DOHH2 (cell line): Measurements from ENCODE around the gene PXMP2.

Source experiments
- H3F3A ChIP-seq: fragments of 200-600 bp; sonication (generic), shearing (Covaris generic); 2 replicates; pipeline ENCODE4 v1.6.0; 2016; ENCODE audit warnings: antibody characterized with exemption, mild to moderate bottlenecking; ENCODE audit not compliant: control insufficient read depth, insufficient read depth
- H3K27ac ChIP-seq: fragments of 200-600 bp; sonication (generic); 2 replicates; pipeline ENCODE4 v1.5.1; 2014; ENCODE audit warnings: low read depth, mild to moderate bottlenecking, low read length, moderate library complexity
- H3K27me3 ChIP-seq: fragments of 200-600 bp; sonication (generic); 2 replicates; pipeline ENCODE4 v1.6.1; 2014; ENCODE audit warnings: mild to moderate bottlenecking, low read length, mixed read lengths; ENCODE audit not compliant: control insufficient read depth
- H3K36me3 ChIP-seq: fragments of 200-600 bp; sonication (generic); 2 replicates; pipeline ENCODE4 v1.6.1; 2014; ENCODE audit warnings: mild to moderate bottlenecking, low read length, moderate library complexity, mixed read lengths; ENCODE audit not compliant: control insufficient read depth
- H3K4me1 ChIP-seq: fragments of 200-600 bp; sonication (generic); 2 replicates; pipeline ENCODE4 v1.6.1; 2014; ENCODE audit warnings: mild to moderate bottlenecking, low read length, mixed read lengths; ENCODE audit not compliant: control insufficient read depth
- H3K4me2 ChIP-seq: fragments of 200-600 bp; sonication (generic); 2 replicates; pipeline ENCODE4 v1.6.0; 2014; ENCODE audit warnings: mild to moderate bottlenecking, low read length, moderate library complexity
- H3K4me3 ChIP-seq: fragments of 200-600 bp; sonication (generic); 2 replicates; pipeline ENCODE4 v1.5.1; 2014; ENCODE audit warnings: mild to moderate bottlenecking, low read length, mixed read lengths
- H3K79me2 ChIP-seq: fragments of 200-600 bp; sonication (generic); 2 replicates; pipeline ENCODE4 v1.6.1; 2014; ENCODE audit warnings: mild to moderate bottlenecking, low read length, mixed read lengths; ENCODE audit not compliant: control insufficient read depth
- H3K9me2 ChIP-seq: fragments of 200-600 bp; sonication (generic); replicated peaks from 2 replicates; pipeline ENCODE4 v1.6.1; 2014; ENCODE audit warnings: mild to moderate bottlenecking, low read length, mixed read lengths; ENCODE audit not compliant: control insufficient read depth
- H3K9me3 ChIP-seq: fragments of 200-600 bp; sonication (generic); 2 replicates; pipeline ENCODE4 v1.6.1; 2014; ENCODE audit warnings: antibody characterized with exemption, low read length, mixed read lengths; ENCODE audit not compliant: control insufficient read depth, insufficient read depth
- H4K20me1 ChIP-seq: fragments of 200-600 bp; sonication (generic); 2 replicates; pipeline ENCODE4 v1.6.0; 2014; ENCODE audit warnings: low read depth, mild to moderate bottlenecking, antibody characterized with exemption, low read length, moderate library complexity; ENCODE audit not compliant: control insufficient read depth, insufficient read depth
- EZH2phosphoT487 ChIP-seq: fragments of 200-600 bp; sonication (generic); IDR thresholded peaks from 2 replicates; pipeline ENCODE4 v1.6.1; 2017; ENCODE audit warnings: borderline replicate concordance, mild to moderate bottlenecking, antibody characterized with exemption, low read length, moderate library complexity, mixed read lengths
- TF ChIP-seq, protein P1 (sequence below): fragments of 200-600 bp; sonication (generic); IDR thresholded peaks from one replicate; pipeline ENCODE4 v1.5.1; 2014; ENCODE audit warnings: antibody characterized with exemption, mild to moderate bottlenecking, low read depth, low read length; ENCODE audit not compliant: poor library complexity, severe bottlenecking

PXMP2 gene

GRCh38 chr12:132702640-132703039, 15.3 kb downstream of the PXMP2 start:
- H3K27ac ChIP-seq: peak overlapping the region; percentile 98
- H3K4me3 ChIP-seq: no peak overlapping the region
- H3K9me2 ChIP-seq: no peaks in the 10 kb centered on the region
- no peaks in the 10 kb centered on the region for H3K9me3 ChIP-seq
- H3K27me3 ChIP-seq: no peaks in the 10 kb centered on the region
- H3F3A ChIP-seq: peaks cover 17% of the 10 kb centered on the region
- H3K4me2 ChIP-seq: peak overlapping the region; percentile 22; the same call in 1 of the 2 replicates
- TF ChIP-seq, protein P1, sequence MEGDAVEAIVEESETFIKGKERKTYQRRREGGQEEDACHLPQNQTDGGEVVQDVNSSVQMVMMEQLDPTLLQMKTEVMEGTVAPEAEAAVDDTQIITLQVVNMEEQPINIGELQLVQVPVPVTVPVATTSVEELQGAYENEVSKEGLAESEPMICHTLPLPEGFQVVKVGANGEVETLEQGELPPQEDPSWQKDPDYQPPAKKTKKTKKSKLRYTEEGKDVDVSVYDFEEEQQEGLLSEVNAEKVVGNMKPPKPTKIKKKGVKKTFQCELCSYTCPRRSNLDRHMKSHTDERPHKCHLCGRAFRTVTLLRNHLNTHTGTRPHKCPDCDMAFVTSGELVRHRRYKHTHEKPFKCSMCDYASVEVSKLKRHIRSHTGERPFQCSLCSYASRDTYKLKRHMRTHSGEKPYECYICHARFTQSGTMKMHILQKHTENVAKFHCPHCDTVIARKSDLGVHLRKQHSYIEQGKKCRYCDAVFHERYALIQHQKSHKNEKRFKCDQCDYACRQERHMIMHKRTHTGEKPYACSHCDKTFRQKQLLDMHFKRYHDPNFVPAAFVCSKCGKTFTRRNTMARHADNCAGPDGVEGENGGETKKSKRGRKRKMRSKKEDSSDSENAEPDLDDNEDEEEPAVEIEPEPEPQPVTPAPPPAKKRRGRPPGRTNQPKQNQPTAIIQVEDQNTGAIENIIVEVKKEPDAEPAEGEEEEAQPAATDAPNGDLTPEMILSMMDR: peak; percentile 19
- no peak for TF ChIP-seq EZH2phosphoT487
- peaks cover 72% of the 10 kb centered on the region for H3K36me3 ChIP-seq
- H4K20me1 ChIP-seq: no peaks in the 10 kb centered on the region
- H3K79me2 ChIP-seq: peaks cover 72% of the 10 kb centered on the region
- peaks cover 60% of the 10 kb centered on the region for H3K4me1 ChIP-seq

GRCh38 chr12:132703641-132704040, 16.3 kb downstream of the PXMP2 start:
- H3K36me3 ChIP-seq: peaks cover 66% of the 10 kb centered on the region
- no peak overlapping the region for H3K27ac ChIP-seq

DNA sequence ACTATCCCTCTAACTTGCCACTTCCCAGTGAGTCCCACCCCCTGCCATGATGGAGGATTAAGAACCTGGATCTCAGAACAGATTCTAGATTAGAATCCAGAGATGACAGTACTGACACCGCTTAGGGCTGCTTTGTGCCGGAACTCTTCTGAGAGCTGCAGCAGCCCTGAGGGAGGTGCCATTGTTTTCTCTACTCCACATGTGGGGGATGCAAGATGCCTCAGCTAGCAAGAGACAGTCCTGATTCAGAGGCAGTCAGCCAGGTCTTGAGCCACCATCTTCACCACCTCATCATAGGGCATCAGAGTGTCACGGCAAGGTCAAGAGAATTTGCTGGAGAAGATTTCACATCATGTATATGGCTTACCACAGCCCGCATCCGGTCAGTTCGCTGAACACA, 19.9 kb downstream of the PXMP2 start:
- no peak overlapping the region for H3K27ac ChIP-seq
- peaks cover 75% of the 10 kb centered on the region for H3K79me2 ChIP-seq
- no peaks in the 10 kb centered on the region for H3K9me2 ChIP-seq
- H3K27me3 ChIP-seq: no peaks in the 10 kb centered on the region
- H3K36me3 ChIP-seq: peaks cover 48% of the 10 kb centered on the region
- H3F3A ChIP-seq: peaks cover 8% of the 10 kb centered on the region
- TF ChIP-seq EZH2phosphoT487: no peak
- TF ChIP-seq, protein P1: no peak
- H3K4me2 ChIP-seq: no peak overlapping the region
- H3K4me1 ChIP-seq: peaks cover 25% of the 10 kb centered on the region
- H4K20me1 ChIP-seq: 0 out of 2 replicates have a peak, but pooled peaks cover 2% of the 10 kb centered on the region
- H3K9me3 ChIP-seq: no peaks in the 10 kb centered on the region
- H3K4me3 ChIP-seq: no peak overlapping the region

More at GRCh38 chr12:132703641-132704040, 16.3 kb downstream of the PXMP2 start:
- Histone ChIP-seq H3F3A (peaks cover 17% of the 10 kb centered on the region), H4K20me1 (no peaks in the 10 kb centered on the region), H3K4me1 (peaks cover 50% of the 10 kb centered on the region), H3K79me2 (peaks cover 71% of the 10 kb centered on the region), H3K4me3 (no peak overlapping the region), H3K9me2 (no peaks in the 10 kb centered on the region), H3K9me3 (no peaks in the 10 kb centered on the region), H3K27me3 (no peaks in the 10 kb centered on the region), H3K4me2 (no peak overlapping the region)
- no peak for TF ChIP-seq EZH2phosphoT487
- TF ChIP-seq, protein P1: no peak
